Endodermal cell (in vitro differentiated cells): ENCODE results near the gene FAM120B. TPM values are rescaled to one million over a fixed set of nuclear protein-coding genes. Genes with fewer than 3 reads are reported as not detected.

Experiments
- DNase-seq: peaks from one replicate; pipeline ENCODE4 v3.0.0-alpha.2; 2017
- H3K27ac ChIP-seq: 2 replicates; pipeline ENCODE4 v1.5.1; 2013; ENCODE audit warnings: mild to moderate bottlenecking, low read depth, low read length, moderate library complexity
- H3K27me3 ChIP-seq: 2 replicates; pipeline ENCODE4 v1.6.1; 2013; ENCODE audit warnings: mild to moderate bottlenecking, low read length, moderate library complexity; ENCODE audit not compliant: insufficient read depth, control insufficient read depth, poor library complexity, severe bottlenecking
- H3K36me3 ChIP-seq: 2 replicates; pipeline ENCODE4 v1.7.0; 2013; ENCODE audit warnings: mild to moderate bottlenecking, low read length, moderate library complexity; ENCODE audit not compliant: control insufficient read depth, insufficient read depth
- H3K4me1 ChIP-seq: one replicate; pipeline ENCODE4 v1.7.0; 2013; ENCODE audit warnings: low read length; ENCODE audit not compliant: control insufficient read depth, insufficient read depth
- H3K4me3 ChIP-seq: 2 replicates; pipeline ENCODE4 v1.5.1; 2013; ENCODE audit warnings: mild to moderate bottlenecking, low read length, moderate library complexity
- H3K9ac ChIP-seq: 2 replicates; pipeline ENCODE4 v1.6.1; 2013; ENCODE audit warnings: mild to moderate bottlenecking, low read length, moderate library complexity; ENCODE audit not compliant: poor library complexity, severe bottlenecking; ENCODE audit errors: extremely low read depth
- H3K9me3 ChIP-seq: 2 replicates; pipeline ENCODE4 v1.6.1; 2013; ENCODE audit warnings: mild to moderate bottlenecking, low read length, moderate library complexity; ENCODE audit not compliant: control insufficient read depth
- H3K27ac Mint-ChIP-seq: 2 replicates; pipeline ENCODE4 v1.8.0; 2020; ENCODE audit warnings: mixed read lengths
- H3K27me3 Mint-ChIP-seq: 2 replicates; pipeline ENCODE4 v1.8.0; 2021; ENCODE audit warnings: mild to moderate bottlenecking, mixed read lengths; ENCODE audit not compliant: insufficient read depth
- H3K36me3 Mint-ChIP-seq: 2 replicates; pipeline ENCODE4 v1.8.0; 2020; ENCODE audit warnings: low read depth, mixed read lengths
- H3K4me1 Mint-ChIP-seq: 2 replicates; pipeline ENCODE4 v1.8.0; 2020; ENCODE audit warnings: mixed read lengths
- H3K4me3 Mint-ChIP-seq: 2 replicates; pipeline ENCODE4 v1.8.0; 2020; ENCODE audit warnings: mild to moderate bottlenecking, moderate library complexity, mixed read lengths
- H3K9me3 Mint-ChIP-seq: 2 replicates; pipeline ENCODE4 v1.8.0; 2020; ENCODE audit warnings: mild to moderate bottlenecking, mixed read lengths
- CTCF ChIP-seq: fragments of 200-600 bp; sonication (generic); conservative IDR thresholded peaks from 2 replicates; pipeline ENCODE4 v1.5.0; 2021; ENCODE audit warnings: antibody characterized with exemption, mild to moderate bottlenecking
- WGBS, 2 experiments: methylation state at CpG; one replicate each; pipeline versions ENCODE4 v1.1.5 to v1.1.7; 2013; ENCODE audit warnings: missing lambda C conversion rate in 2 of 2, mixed read lengths in 1 of 2; ENCODE audit not compliant: insufficient coverage in 1 of 2, insufficient read length in 1 of 2; 5-methylcytosine and 5-hydroxymethylcytosine counted together
- total RNA-seq, 2 donors: library from RNA; stranded (reverse); fragmentation: NEBNext Ultra II Directional in 1 of 2; extraction: Animal tissue kit (Norgen Biotek cat#: 25700) in 1 of 2; gene quantifications; 2 replicates in 1 of 2; 3 replicates in 1 of 2; pipeline ENCODE4 v1.2.1, GENCODE V29; 2021

FAM120B gene
- total RNA-seq, 2 donors from 2014 or later = 25.7 to 27.5 TPM

DNA sequence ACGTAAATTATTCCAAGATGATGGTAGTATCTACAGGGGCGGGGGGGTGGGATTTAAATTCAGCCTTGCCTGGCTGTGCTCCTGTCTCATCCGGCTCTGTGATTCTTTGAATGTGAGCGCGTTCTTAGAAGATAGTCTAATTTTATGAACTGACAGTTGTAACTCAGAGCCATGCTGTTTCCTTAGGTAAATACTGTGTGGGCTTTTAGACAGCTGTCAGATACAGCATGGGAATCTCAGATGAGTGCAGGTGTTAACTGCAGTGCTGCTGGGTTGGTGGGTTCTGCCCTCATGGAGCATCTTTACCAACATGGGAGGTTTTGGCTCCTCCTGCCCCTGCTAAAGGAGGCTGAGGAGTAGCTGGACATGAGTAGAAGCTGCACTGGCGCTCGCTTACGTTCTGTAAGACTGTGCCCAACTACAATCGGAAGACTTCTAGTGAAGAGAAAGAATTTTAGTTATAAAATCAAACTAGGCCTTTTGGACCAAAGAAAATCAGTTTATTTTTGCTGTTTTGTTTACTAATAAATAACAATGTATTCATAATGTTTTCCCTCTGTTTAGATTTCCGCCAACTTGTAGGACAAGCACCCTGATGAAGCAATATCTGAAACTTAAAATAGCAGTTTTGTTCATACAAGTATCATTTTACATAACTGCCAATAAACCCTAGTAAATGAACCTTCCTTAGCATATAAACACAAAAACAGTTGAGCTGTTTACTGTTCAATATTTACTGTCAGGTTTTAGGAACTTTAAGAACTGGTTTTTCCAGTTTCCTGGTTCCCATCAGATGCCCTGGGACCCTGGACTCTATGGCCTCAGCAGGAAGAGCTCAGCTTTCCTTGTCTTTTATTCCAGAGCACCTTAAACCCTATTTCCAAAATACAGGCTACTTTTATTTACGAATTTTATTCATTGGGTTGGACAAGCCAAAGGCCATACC, 66.1 kb downstream of the FAM120B start:
- no peak overlapping the region for H3K4me3 Mint-ChIP-seq
- Histone ChIP-seq H3K4me3 (no peak overlapping the region), H3K27ac (no peak overlapping the region), H3K4me1 (no peaks in the 10 kb centered on the region), H3K9me3 (no peaks in the 10 kb centered on the region), H3K27me3 (no peaks in the 10 kb centered on the region), H3K9ac (no peak overlapping the region), H3K36me3 (peaks cover 29% of the 10 kb centered on the region)
- peaks cover 31% of the 10 kb centered on the region for H3K36me3 Mint-ChIP-seq
- peaks cover 10% of the 10 kb centered on the region for H3K4me1 Mint-ChIP-seq
- H3K27ac Mint-ChIP-seq = no peak overlapping the region
- no peak for TF ChIP-seq CTCF
- no peaks in the 10 kb centered on the region for H3K9me3 Mint-ChIP-seq
- WGBS, 2 experiments = 93 to 96% methylated on average over 6 to 11 of the region's 11 CpGs
- no peaks in the 10 kb centered on the region for H3K27me3 Mint-ChIP-seq
- DNase-seq = no peak

DNA sequence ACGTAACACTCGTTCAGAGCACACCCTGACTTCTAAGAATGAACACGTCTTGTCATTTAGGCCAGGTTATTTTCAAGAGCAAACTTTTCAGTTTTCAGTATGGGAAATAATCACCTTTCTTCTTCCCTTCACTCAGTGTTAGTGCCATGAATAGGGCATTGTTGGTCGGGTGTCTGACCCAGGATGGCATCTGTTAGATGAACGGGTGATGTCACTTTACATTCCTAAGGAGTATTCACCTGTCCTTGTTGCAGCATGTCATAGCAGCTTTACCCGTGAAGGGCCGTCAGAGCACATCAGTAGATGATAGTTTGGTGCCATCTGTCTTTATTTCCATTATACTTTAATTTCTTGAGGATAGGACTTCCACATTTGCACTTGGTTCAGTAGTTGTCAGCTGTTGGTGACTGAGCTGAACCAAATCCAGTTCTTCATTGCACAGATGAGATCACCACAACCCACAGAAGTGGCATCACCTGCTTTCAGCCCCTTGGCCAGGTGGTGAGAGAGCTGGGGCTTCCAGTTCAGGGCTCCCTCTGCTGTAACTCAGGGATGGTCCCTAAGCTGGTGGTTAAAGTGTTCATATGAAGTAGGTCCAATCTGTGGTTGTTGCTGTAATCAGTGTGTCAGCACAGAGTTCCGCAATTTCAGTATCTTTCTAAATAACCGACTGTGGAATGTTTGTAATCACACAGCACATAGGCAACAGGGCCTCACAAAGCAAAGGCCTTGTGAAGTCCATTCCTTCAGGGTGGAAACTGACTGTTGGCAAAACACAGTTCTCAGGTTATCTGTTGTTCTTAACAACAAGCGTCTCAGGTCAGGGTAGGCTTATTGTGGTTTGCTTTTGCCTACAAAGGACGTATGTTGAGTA, 68.2 kb downstream of the FAM120B start:
- Mint-ChIP-seq H3K27ac (no peak overlapping the region), H3K4me1 (peaks cover 6% of the 10 kb centered on the region), H3K4me3 (no peak overlapping the region), H3K9me3 (no peaks in the 10 kb centered on the region), H3K36me3 (peaks cover 25% of the 10 kb centered on the region), H3K27me3 (no peaks in the 10 kb centered on the region)
- no peak overlapping the region for H3K4me3 ChIP-seq
- no peak overlapping the region for H3K9ac ChIP-seq
- DNase-seq = peak; percentile 23
- H3K36me3 ChIP-seq = peaks cover 24% of the 10 kb centered on the region
- H3K27me3 ChIP-seq = no peaks in the 10 kb centered on the region
- no peak for TF ChIP-seq CTCF
- no peaks in the 10 kb centered on the region for H3K9me3 ChIP-seq
- 94 to 100% methylated on average over 8 to 11 of the region's 11 CpGs for WGBS, 2 experiments
- H3K4me1 ChIP-seq = no peaks in the 10 kb centered on the region
- H3K27ac ChIP-seq = no peak overlapping the region

DNA sequence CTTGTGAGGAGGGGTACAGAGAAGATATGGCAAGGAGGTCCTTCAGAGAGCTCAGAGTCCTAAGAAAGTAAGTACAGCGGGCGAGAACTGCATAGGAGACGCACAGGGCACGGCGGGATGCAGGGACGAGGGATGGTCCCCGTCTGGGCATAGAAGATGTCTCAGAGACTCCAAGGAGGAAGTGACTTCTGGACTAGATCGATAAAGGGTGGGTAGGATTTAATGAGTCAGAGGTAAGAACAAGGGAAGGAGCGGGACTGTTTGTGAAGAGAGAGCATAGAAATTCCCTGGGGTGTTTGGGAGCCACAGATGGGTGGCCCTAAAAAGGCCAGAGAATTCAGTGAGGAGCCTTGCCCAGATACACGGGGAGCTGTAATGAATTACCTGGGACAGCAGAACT, 69.1 kb downstream of the FAM120B start:
- no peak overlapping the region for H3K4me3 ChIP-seq
- no peak for DNase-seq
- no peak overlapping the region for H3K27ac ChIP-seq
- Mint-ChIP-seq H3K4me3 (no peak overlapping the region), H3K27me3 (no peaks in the 10 kb centered on the region), H3K36me3 (peaks cover 23% of the 10 kb centered on the region), H3K4me1 (peaks cover 6% of the 10 kb centered on the region), H3K9me3 (no peaks in the 10 kb centered on the region), H3K27ac (peak overlapping the region; percentile 7)
- WGBS, 2 experiments = 96 to 97% methylated on average over 10 of the region's 10 CpGs
- H3K9me3 ChIP-seq = no peaks in the 10 kb centered on the region
- no peaks in the 10 kb centered on the region for H3K27me3 ChIP-seq
- H3K4me1 ChIP-seq = no peaks in the 10 kb centered on the region
- no peak overlapping the region for H3K9ac ChIP-seq
- peaks cover 24% of the 10 kb centered on the region for H3K36me3 ChIP-seq
- no peak for TF ChIP-seq CTCF
